MM.1S (cell line): Measurements from ENCODE around the gene CD14.

Experiments used
- DNase-seq: peaks from one replicate; pipeline ENCODE4 v3.0.0-alpha.2; 2015
- H2AFZ ChIP-seq: fragments of 300-600 bp; sonication (generic); 2 replicates; pipeline ENCODE4 v1.6.0; 2016; ENCODE audit warnings: antibody characterized with exemption, low read length
- H3F3A ChIP-seq: fragments of 300-600 bp; sonication (generic); 2 replicates; pipeline ENCODE4 v1.6.1; 2016; ENCODE audit warnings: mild to moderate bottlenecking, antibody characterized with exemption, low read length, moderate library complexity, mixed read lengths; ENCODE audit not compliant: insufficient read depth
- H3K27ac ChIP-seq: fragments of 300-600 bp; sonication (generic); 2 replicates; pipeline ENCODE4 v1.5.1; 2016; ENCODE audit warnings: mild to moderate bottlenecking, low read length
- H3K27me3 ChIP-seq: fragments of 300-600 bp; sonication (generic); replicated peaks from 2 replicates; pipeline ENCODE4 v1.6.0; 2016; ENCODE audit warnings: low read length; ENCODE audit not compliant: insufficient read depth
- H3K36me3 ChIP-seq: fragments of 300-600 bp; sonication (generic); replicated peaks from 2 replicates; pipeline ENCODE4 v1.6.1; 2016; ENCODE audit warnings: mild to moderate bottlenecking, low read length, mixed read lengths; ENCODE audit not compliant: insufficient read depth
- H3K4me1 ChIP-seq: fragments of 300-600 bp; sonication (generic); 2 replicates; pipeline ENCODE4 v1.6.1; 2016; ENCODE audit warnings: low read length, mixed read lengths
- H3K4me2 ChIP-seq: fragments of 300-600 bp; sonication (generic); 2 replicates; pipeline ENCODE4 v1.6.0; 2016; ENCODE audit warnings: low read depth, low read length
- H3K4me3 ChIP-seq: fragments of 300-600 bp; sonication (generic); 2 replicates; pipeline ENCODE4 v1.5.1; 2016; ENCODE audit warnings: low read length, mixed read lengths
- H3K79me2 ChIP-seq: fragments of 300-600 bp; sonication (generic); 2 replicates; pipeline ENCODE4 v1.6.1; 2016; ENCODE audit warnings: mixed run types, low read length, mixed read lengths
- H3K9ac ChIP-seq: fragments of 300-600 bp; sonication (generic); 2 replicates; pipeline ENCODE4 v1.6.1; 2016; ENCODE audit warnings: low read length, mixed read lengths
- H3K9me2 ChIP-seq: fragments of 300-600 bp; sonication (generic); replicated peaks from 2 replicates; pipeline ENCODE4 v1.6.1; 2016; ENCODE audit warnings: mild to moderate bottlenecking, low read length, mixed read lengths; ENCODE audit not compliant: insufficient read depth
- H3K9me3 ChIP-seq: fragments of 300-600 bp; sonication (generic); replicated peaks from 2 replicates; pipeline ENCODE4 v1.6.1; 2016; ENCODE audit warnings: mild to moderate bottlenecking, low read length, mixed read lengths; ENCODE audit not compliant: insufficient read depth
- H4K20me1 ChIP-seq: fragments of 300-600 bp; sonication (generic); 2 replicates; pipeline ENCODE4 v1.6.1; 2016; ENCODE audit warnings: mild to moderate bottlenecking, low read length, moderate library complexity, mixed read lengths; ENCODE audit not compliant: insufficient read depth
- EZH2 ChIP-seq: fragments of 300-600 bp; sonication (generic); optimal IDR thresholded peaks from 2 replicates; pipeline ENCODE3; 2017; ENCODE audit warnings: low read depth, mild to moderate bottlenecking, antibody characterized with exemption, low read length, mixed read lengths
- EZH2phosphoT487 ChIP-seq: fragments of 300-600 bp; sonication (generic); IDR thresholded peaks from 2 replicates; pipeline ENCODE4 v1.6.1; 2018; ENCODE audit warnings: antibody characterized with exemption, low read length
- TF ChIP-seq, protein P1 (sequence below): fragments of 300-600 bp; sonication (generic); IDR thresholded peaks from 2 replicates; pipeline ENCODE4 v1.5.1; 2016; ENCODE audit warnings: antibody characterized with exemption, low read length, mixed read lengths

Gene CD14

DNA sequence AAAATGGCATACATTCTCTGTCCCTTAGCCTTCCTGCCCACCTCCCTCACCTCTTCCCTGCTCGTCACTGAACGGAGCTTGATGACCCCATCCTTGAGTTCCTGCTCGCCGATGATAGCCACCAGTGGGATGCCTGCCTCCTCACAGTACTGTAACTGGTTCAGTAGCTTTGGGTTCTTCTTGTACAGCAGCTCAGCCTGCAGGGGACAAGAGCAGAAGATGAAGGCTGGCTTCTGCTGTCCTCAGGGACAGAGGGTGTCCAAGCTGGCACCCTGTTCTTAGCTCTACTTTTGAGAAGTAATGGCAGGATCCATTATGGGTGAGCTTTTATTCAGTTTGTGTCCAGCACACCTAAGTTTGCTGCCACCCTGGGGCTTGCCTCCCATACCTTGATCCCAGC, 41.7 kb upstream of the CD14 start:
- TF ChIP-seq, protein P1, sequence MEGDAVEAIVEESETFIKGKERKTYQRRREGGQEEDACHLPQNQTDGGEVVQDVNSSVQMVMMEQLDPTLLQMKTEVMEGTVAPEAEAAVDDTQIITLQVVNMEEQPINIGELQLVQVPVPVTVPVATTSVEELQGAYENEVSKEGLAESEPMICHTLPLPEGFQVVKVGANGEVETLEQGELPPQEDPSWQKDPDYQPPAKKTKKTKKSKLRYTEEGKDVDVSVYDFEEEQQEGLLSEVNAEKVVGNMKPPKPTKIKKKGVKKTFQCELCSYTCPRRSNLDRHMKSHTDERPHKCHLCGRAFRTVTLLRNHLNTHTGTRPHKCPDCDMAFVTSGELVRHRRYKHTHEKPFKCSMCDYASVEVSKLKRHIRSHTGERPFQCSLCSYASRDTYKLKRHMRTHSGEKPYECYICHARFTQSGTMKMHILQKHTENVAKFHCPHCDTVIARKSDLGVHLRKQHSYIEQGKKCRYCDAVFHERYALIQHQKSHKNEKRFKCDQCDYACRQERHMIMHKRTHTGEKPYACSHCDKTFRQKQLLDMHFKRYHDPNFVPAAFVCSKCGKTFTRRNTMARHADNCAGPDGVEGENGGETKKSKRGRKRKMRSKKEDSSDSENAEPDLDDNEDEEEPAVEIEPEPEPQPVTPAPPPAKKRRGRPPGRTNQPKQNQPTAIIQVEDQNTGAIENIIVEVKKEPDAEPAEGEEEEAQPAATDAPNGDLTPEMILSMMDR, result no peak
- TF ChIP-seq EZH2phosphoT487, result no peak
- no peak for TF ChIP-seq EZH2
- H3K36me3 ChIP-seq, result peaks cover 4% of the 10 kb centered on the region; the same call in 1 of the 2 replicates
- no peak overlapping the region for H2AFZ ChIP-seq
- no peaks in the 10 kb centered on the region for H4K20me1 ChIP-seq
- no peaks in the 10 kb centered on the region for H3K27me3 ChIP-seq
- no peak overlapping the region for H3K27ac ChIP-seq
- H3K4me1 ChIP-seq, result peaks cover 7% of the 10 kb centered on the region; the same call in 1 of the 2 replicates
- no peak overlapping the region for H3K4me2 ChIP-seq
- H3K79me2 ChIP-seq, result no peaks in the 10 kb centered on the region
- no peak overlapping the region for H3K9ac ChIP-seq
- H3K9me2 ChIP-seq, result no peaks in the 10 kb centered on the region
- H3K4me3 ChIP-seq, result no peak overlapping the region
- no peaks in the 10 kb centered on the region for H3K9me3 ChIP-seq
- no peaks in the 10 kb centered on the region; the same call in 1 of the 2 replicates for H3F3A ChIP-seq
- DNase-seq, result no peak

DNA sequence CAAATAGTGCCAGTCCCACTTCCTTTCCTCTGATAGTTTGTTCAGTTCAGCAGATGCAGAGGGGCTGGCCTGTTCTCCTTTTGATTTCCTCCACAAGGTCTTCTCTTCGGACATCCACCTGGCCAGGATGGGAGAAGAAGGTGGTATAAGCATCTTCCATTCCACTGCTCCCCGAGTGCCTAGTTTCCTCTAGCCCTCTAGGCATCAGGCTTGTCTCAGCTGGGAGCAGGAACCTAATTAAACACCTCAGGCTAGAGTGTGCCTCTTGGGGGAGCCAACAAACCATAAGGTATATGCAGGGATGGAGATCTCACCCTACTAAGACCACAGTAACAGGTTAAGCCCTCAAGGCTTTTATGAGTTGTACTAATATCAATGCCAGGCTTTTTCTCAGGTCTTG, 41.2 kb upstream of the CD14 start:
- no peaks in the 10 kb centered on the region for H3K9me3 ChIP-seq
- H3K36me3 ChIP-seq, result peaks cover 4% of the 10 kb centered on the region; the same call in 1 of the 2 replicates
- no peak for DNase-seq

DNA sequence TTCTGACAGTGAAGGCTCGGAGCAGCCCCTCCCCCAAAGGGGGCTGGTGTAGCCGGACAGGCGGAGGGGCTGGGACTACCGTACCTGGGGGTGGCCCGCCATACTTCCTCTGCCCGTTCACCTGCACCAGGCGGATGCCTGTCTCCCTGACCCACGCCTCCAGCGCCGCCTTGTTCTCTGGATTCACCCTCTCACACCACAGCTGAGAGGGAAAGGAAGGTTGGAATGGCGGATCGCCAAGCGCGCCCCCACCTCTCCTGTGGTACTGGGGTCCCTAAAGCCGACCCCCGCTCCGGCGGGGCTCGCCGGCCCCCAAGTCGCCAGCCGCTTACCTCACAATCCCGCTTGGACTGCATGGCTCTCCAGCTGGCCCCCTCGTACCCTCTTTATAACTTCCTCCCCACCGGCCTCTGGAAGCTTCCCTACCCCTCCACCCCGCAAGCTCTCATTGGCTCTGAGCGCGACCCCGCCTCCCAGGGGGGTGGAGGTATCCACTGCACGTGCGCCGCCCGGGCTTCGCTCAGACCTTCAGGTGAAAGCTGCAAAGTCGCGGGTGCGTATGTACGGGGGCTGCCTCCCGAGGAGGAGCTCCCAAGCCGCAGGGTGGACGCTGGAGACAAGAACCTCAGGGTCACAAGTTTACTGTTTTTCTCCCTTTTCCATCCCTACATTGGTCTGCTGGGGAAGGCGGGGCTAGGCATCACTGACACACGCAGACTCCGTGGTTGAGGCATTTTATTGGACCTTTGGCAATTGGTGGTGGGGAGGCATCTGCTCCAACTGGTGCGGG, 40.4 kb upstream of the CD14 start, which contains the start of gene DND1:
Gene DND1, minus strand, starts transcription at position 390 of the 790 bp plus-strand sequence. Its CDS starts 34 bp downstream, at position 356.
- DNase-seq, result no peak
- Histone ChIP-seq H3K27me3 (no peaks in the 10 kb centered on the region), H3K9ac (no peak within 1 kb of the TSS), H3K27ac (no peak within 1 kb of the TSS), H3K4me2 (no peak within 1 kb of the TSS), H3F3A (no peaks in the 10 kb centered on the region; the same call in 1 of the 2 replicates), H2AFZ (no peak within 1 kb of the TSS), H3K36me3 (peaks cover 4% of the 10 kb centered on the region; the same call in 1 of the 2 replicates), H4K20me1 (no peaks in the 10 kb centered on the region), H3K9me2 (no peaks in the 10 kb centered on the region), H3K4me3 (no peak within 1 kb of the TSS), H3K79me2 (peaks cover 9% of the 10 kb centered on the region; the same call in 1 of the 2 replicates), H3K9me3 (no peaks in the 10 kb centered on the region), H3K4me1 (peaks cover 7% of the 10 kb centered on the region; the same call in 1 of the 2 replicates)
- TF ChIP-seq, protein P1, result no peak
- no peak for TF ChIP-seq EZH2phosphoT487
- TF ChIP-seq EZH2, result no peak

More for the DNA sequence above, 41.2 kb upstream of the CD14 start:
- Histone ChIP-seq H3K4me2 (no peak overlapping the region), H3K4me1 (peaks cover 7% of the 10 kb centered on the region; the same call in 1 of the 2 replicates), H3K79me2 (peaks cover under 1% of the 10 kb centered on the region; the same call in 1 of the 2 replicates), H3K4me3 (no peak overlapping the region), H3K27me3 (no peaks in the 10 kb centered on the region), H3K27ac (no peak overlapping the region), H3F3A (no peaks in the 10 kb centered on the region; the same call in 1 of the 2 replicates), H3K9me2 (no peaks in the 10 kb centered on the region), H2AFZ (no peak overlapping the region), H4K20me1 (no peaks in the 10 kb centered on the region), H3K9ac (no peak overlapping the region)
- TF ChIP-seq EZH2 (no peak), EZH2phosphoT487 (no peak)
